Measurements from ENCODE around the gene ITGA2. TPM values are rescaled to one million over a fixed set of nuclear protein-coding genes. Genes with fewer than 3 reads are reported as not detected.

The ITGA2 gene
- total RNA-seq, 4 donors from 2014 or later, result 2.0 to 6.0 (median 3.1) TPM

- Histone ChIP-seq H3K36me3 (peaks cover 0 to 2% of the 10 kb centered on the region in 2 donors), H3K27ac (no peak overlapping the region)
- WGBS, 2 donors, result 82 to 88% methylated on average over 4 of the region's 4 CpGs
Observed at GRCh38 chr5:53080271-53080670, 91.1 kb downstream of the ITGA2 start.

DNA sequence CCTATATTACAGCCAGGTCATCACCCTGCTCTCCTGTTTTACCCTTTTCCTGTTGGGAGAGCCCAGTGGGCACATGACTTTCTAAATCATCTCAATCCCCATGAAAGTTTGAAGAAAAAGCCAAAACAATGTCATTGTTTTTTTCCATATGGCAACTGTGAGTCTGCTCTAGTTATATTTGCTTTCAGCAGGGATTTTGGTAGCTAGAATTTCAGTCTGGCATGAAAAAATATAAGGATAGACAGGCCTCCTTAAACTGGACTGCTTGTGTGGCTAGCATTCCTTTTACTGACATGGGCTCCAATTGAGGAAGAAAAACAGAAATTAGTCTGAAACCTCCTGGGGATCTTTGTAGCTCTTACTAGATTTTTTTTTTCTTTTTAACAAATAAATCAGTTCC is 94.8 kb downstream of the ITGA2 start:
- Histone ChIP-seq H3K27ac (no peak overlapping the region), H3K36me3 (no peaks in the 10 kb centered on the region), H3K4me3 (replicated peaks in 1 of 3) (no peak overlapping the region), H3K27me3 (no peaks in the 10 kb centered on the region), H3K4me1 (no peaks in the 10 kb centered on the region), H3K9me3 (no peaks in the 10 kb centered on the region)
- DNase-seq, result no peak
- intact Hi-C loops (cut with DNase I), result no loop called here
- TF ChIP-seq POLR2A (IDR thresholded peaks at IDR 0.05) (no peak), CTCF (IDR thresholded peaks at IDR 0.05) (no peak)

More at GRCh38 chr5:53080271-53080670, 91.1 kb downstream of the ITGA2 start:
- no peaks in the 10 kb centered on the region for H3K27me3 ChIP-seq
- H3K4me3 ChIP-seq (replicated peaks in 1 of 3), result no peak overlapping the region
- H3K4me1 ChIP-seq, result no peaks in the 10 kb centered on the region
- no peaks in the 10 kb centered on the region for H3K9me3 ChIP-seq
- intact Hi-C loops (cut with DNase I), result no loop called here
- DNase-seq, result no peak
- TF ChIP-seq POLR2A (IDR thresholded peaks at IDR 0.05) (no peak), CTCF (IDR thresholded peaks at IDR 0.05) (no peak)

- Histone ChIP-seq H3K9me3 (no peaks in the 10 kb centered on the region), H3K27me3 (no peaks in the 10 kb centered on the region), H3K4me3 (replicated peaks in 1 of 3) (no peak overlapping the region), H3K27ac (no peak overlapping the region), H3K4me1 (no peaks in the 10 kb centered on the region), H3K36me3 (no peaks in the 10 kb centered on the region)
- TF ChIP-seq POLR2A (IDR thresholded peaks at IDR 0.05) (no peak), CTCF (IDR thresholded peaks at IDR 0.05) (no peak)
- peak in 1 of 2 donors; percentile 15 for DNase-seq
- 25 to 35% methylated on average over 4 of the region's 4 CpGs for WGBS, 2 donors
- intact Hi-C loops (cut with DNase I), result no loop called here
Observed at GRCh38 chr5:53084546-53085255, 95.5 kb downstream of the ITGA2 start.

GRCh38 chr5:53087171-53087570 is 98.0 kb downstream of the ITGA2 start:
- TF ChIP-seq POLR2A (IDR thresholded peaks at IDR 0.05) (no peak), CTCF (IDR thresholded peaks at IDR 0.05) (no peak)
- WGBS, 2 donors, result 88 to 95% methylated on average over 1 of the region's 1 CpG
- no peaks in the 10 kb centered on the region for H3K27me3 ChIP-seq

DNA sequence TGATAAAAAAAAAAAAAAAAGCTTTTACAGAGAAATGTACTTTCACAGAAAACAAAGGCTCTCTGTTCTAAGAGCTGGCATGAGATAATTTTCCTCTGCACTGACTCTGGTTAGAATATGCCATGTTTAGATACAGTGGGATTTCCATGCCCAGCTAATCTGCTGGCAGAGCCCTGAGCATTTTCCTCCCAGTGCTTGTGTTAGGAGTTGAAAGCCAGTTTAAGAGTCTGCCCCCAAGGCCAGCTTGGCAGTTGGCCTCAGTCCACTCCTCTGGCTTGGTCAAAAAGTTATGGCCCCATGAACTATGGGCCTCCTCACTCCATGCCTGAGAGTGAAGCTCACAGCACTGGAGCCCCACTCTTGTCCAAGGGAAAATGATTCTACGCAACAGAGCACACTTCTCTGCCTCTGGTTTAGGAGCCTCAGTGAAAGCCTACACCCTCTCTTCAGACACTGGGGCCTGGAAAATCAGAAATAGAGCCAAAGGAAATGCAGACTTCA is 98.5 kb downstream of the ITGA2 start:
- Histone ChIP-seq H3K27me3 (no peaks in the 10 kb centered on the region), H3K36me3 (no peaks in the 10 kb centered on the region), H3K27ac (no peak overlapping the region), H3K9me3 (no peaks in the 10 kb centered on the region), H3K4me3 (replicated peaks in 1 of 3) (no peak overlapping the region), H3K4me1 (no peaks in the 10 kb centered on the region)
- 46 to 95% methylated on average over 1 of the region's 1 CpG for WGBS, 2 donors
- intact Hi-C loops (cut with DNase I), result no loop called here
- TF ChIP-seq CTCF (IDR thresholded peaks at IDR 0.05), result no peak
- TF ChIP-seq POLR2A (IDR thresholded peaks at IDR 0.05), result no peak
- no peak for DNase-seq

More at GRCh38 chr5:53087171-53087570, 98.0 kb downstream of the ITGA2 start:
- Histone ChIP-seq H3K9me3 (no peaks in the 10 kb centered on the region), H3K4me1 (no peaks in the 10 kb centered on the region), H3K4me3 (replicated peaks in 1 of 3) (no peak overlapping the region), H3K27ac (no peak overlapping the region), H3K36me3 (no peaks in the 10 kb centered on the region)
- no peak for DNase-seq
- intact Hi-C loops (cut with DNase I), result no loop called here

All from thyroid gland (tissue), 4 donors.